ENCODE measurements around the gene ZSCAN23. TPM values are rescaled to one million over a fixed set of nuclear protein-coding genes. Genes with fewer than 3 reads are reported as not detected.

ZSCAN23 gene
- polyA plus RNA-seq, 2 of the 4 experiments (the other 2 are of a cell fraction): not detected

- TF ChIP-seq MAX (IDR thresholded peaks at IDR 0.05) (no peak), BCL3 (IDR thresholded peaks at IDR 0.05) (no peak), BHLHE40 (IDR thresholded peaks at IDR 0.05; ENCODE audit: low read depth, low read length) (no peak), RNF2 (IDR thresholded peaks at IDR 0.05; ENCODE audit: borderline replicate concordance, low read depth) (no peak)
These were observed 19.1 kb upstream of the ZSCAN23 start (continued) for GRCh38 chr6:28462401-28462800.

GRCh38 chr6:28458568-28458967 lies 15.3 kb upstream of the ZSCAN23 start:
- ATAC-seq (no peak), FAIRE-seq (no peak), DNase-seq (ENCODE audit: low read depth in 1 of 2, low spot score in 1 of 2) (no peak)
- no peak overlapping the region for H3K4me2 ChIP-seq
- POLR2A ChIA-PET: no interaction called here
- TF ChIP-seq MYC (IDR thresholded peaks at IDR 0.05; ENCODE audit: borderline replicate concordance, low read length): no peak
- no peak for TF ChIP-seq PHF8 (IDR thresholded peaks at IDR 0.05; ENCODE audit: borderline replicate concordance, low read depth)
- no peak for TF ChIP-seq USF2 (IDR thresholded peaks at IDR 0.05)
- TF ChIP-seq HES2 (IDR thresholded peaks at IDR 0.05): no peak
- no peak for TF ChIP-seq E2F6 (IDR thresholded peaks at IDR 0.05; ENCODE audit: borderline replicate concordance, low read depth)
- no peak for TF ChIP-seq MAX (IDR thresholded peaks at IDR 0.05)
- no peak for TF ChIP-seq KDM1A (IDR thresholded peaks at IDR 0.05; ENCODE audit: low read depth)
- no peak for TF ChIP-seq NPAS2 (CRISPR knock-in tag; IDR thresholded peaks at IDR 0.05; ENCODE audit: borderline replicate concordance)
- no peak for TF ChIP-seq HOXA7 (CRISPR knock-in tag; IDR thresholded peaks at IDR 0.05)
- TF ChIP-seq GATA3 (IDR thresholded peaks at IDR 0.05; ENCODE audit: borderline replicate concordance): no peak
- TF ChIP-seq JUNB (IDR thresholded peaks at IDR 0.05): no peak
- no peak for TF ChIP-seq CBX8 (IDR thresholded peaks at IDR 0.05)
- H3K4me3 ChIP-seq: no peak overlapping the region
- no peak overlapping the region for H3K27ac ChIP-seq
- 10% methylated on average over 1 of the region's 1 CpG for WGBS (ENCODE audit: missing lambda C conversion rate)
- H3K4me1 ChIP-seq: no peaks in the 10 kb centered on the region
- CTCF ChIA-PET: no interaction called here
- no peaks in the 10 kb centered on the region for H3K9me3 ChIP-seq

GRCh38 chr6:28449056-28449455 lies 5.8 kb upstream of the ZSCAN23 start:
- WGBS (ENCODE audit: missing lambda C conversion rate): 86% methylated on average over 1 of the region's 1 CpG
- ATAC-seq (no peak), FAIRE-seq (no peak), DNase-seq (ENCODE audit: low read depth in 1 of 2, low spot score in 1 of 2) (no peak)
- no peak overlapping the region for H3K27ac ChIP-seq
- ChIA-PET POLR2A (no interaction called here), CTCF (no interaction called here)
- no peaks in the 10 kb centered on the region for H3K9me3 ChIP-seq
- H3K4me2 ChIP-seq: no peak overlapping the region
- TF ChIP-seq CBX8 (IDR thresholded peaks at IDR 0.05): no peak
- TF ChIP-seq MAFK (IDR thresholded peaks at IDR 0.05; ENCODE audit: partially characterized antibody): no peak
- no peak for TF ChIP-seq KDM5A (IDR thresholded peaks at IDR 0.05)
- TF ChIP-seq EP300 (IDR thresholded peaks at IDR 0.05): no peak
- no peak for TF ChIP-seq HMGXB4 (CRISPR knock-in tag; IDR thresholded peaks at IDR 0.05; ENCODE audit: borderline replicate concordance)
- no peak for TF ChIP-seq MAX (IDR thresholded peaks at IDR 0.05)
- TF ChIP-seq ATOH8 (CRISPR knock-in tag; IDR thresholded peaks at IDR 0.05; ENCODE audit: low read depth): no peak
- TF ChIP-seq FOXS1 (CRISPR knock-in tag; IDR thresholded peaks at IDR 0.05): no peak
- TF ChIP-seq TFCP2L1 (CRISPR knock-in tag; IDR thresholded peaks at IDR 0.05): no peak
- no peak for TF ChIP-seq KDM1A (IDR thresholded peaks at IDR 0.05; ENCODE audit: low read depth)
- TF ChIP-seq EHMT2 (IDR thresholded peaks at IDR 0.05; ENCODE audit: low read depth): no peak
- no peak for TF ChIP-seq EHF (CRISPR knock-in tag; IDR thresholded peaks at IDR 0.05)
- no peak for TF ChIP-seq HDAC2 (IDR thresholded peaks at IDR 0.05)
- no peak for TF ChIP-seq HEYL (CRISPR knock-in tag; IDR thresholded peaks at IDR 0.05)
- no peak for TF ChIP-seq NR3C1 (IDR thresholded peaks at IDR 0.05)
- no peak for TF ChIP-seq CTCF (IDR thresholded peaks at IDR 0.05)
- TF ChIP-seq POLR2A (IDR thresholded peaks at IDR 0.05; ENCODE audit: low read length): no peak
- TF ChIP-seq JUNB (IDR thresholded peaks at IDR 0.05): no peak
- no peak for TF ChIP-seq RARB (CRISPR knock-in tag; IDR thresholded peaks at IDR 0.05)
- H3K4me1 ChIP-seq: no peaks in the 10 kb centered on the region
- no peak overlapping the region for H3K4me3 ChIP-seq
